GM10847 (cell line): ENCODE data around the gene MGA.

ENCODE experiments used
- POLR2A ChIP-seq: IDR thresholded peaks from 2 replicates; pipeline ENCODE4 v1.6.1; 2011; ENCODE audit not compliant: insufficient read length; ENCODE audit errors: extremely low read depth

MGA gene

GRCh38 chr15:41783296-41783695 is 123.1 kb downstream of the MGA start:
- TF ChIP-seq POLR2A: no peak

DNA sequence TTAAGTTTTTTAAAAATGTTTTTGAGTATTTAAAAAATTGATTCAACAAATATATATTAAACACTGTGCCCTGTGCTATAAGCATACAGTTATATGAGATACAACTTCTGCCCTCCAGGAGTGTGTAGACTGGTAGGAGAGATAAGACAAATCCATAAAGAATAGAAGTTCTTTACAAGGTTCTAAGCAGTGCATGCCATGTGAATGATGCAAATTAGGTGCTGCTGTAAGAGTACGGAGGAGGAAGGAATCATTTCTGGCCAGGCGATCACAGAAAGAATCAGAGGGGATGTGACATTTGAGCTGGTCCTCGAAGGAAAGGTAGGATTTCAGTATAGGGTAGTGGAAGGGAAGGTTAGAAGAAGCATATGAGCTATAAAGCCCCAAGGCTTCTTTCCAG is 128.1 kb downstream of the MGA start:
- no peak for TF ChIP-seq POLR2A

GRCh38 chr15:41789236-41789635 is 129.0 kb downstream of the MGA start:
- no peak for TF ChIP-seq POLR2A

DNA sequence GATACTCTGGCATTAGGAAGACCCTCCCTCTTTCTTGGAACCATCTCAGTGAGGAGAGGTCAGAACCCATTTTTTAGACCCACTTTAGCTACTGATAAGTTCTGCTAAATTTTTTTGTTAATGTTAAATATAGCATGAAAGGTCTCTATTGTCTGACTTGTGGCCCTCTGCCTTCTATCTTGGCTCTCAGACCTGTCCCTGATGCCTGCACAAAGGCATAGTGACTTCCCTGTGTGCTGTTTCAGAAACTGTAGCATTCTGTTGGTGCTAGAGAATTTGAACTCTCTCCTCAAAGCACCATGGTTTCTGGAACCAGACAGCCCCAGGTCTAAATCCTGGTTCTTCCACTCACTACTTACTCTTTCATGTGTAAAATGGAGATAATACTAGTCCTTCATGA is 129.5 kb downstream of the MGA start:
- TF ChIP-seq POLR2A: no peak

DNA sequence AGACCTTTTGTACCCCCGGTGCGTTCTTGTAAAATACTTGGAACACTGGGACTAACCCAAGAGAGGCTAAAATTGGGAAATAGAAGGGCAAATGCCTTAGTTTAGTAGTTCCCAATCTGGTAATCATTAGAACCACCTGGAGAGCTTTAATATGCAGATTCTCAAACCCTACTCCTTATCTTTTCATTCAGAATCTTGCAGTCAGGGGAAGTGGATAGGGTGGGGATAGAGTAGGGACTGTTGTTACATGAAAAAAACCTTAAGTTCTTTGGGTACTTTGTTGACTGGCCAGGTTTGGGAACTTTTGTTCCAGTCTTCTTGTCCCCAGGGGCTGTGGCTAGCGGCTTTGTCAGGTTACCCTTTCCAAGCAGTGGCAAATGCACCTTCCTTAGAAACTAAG is 130.0 kb downstream of the MGA start:
- no peak for TF ChIP-seq POLR2A

GRCh38 chr15:41790756-41791546 is 130.7 kb downstream of the MGA start:
- no peak for TF ChIP-seq POLR2A

DNA sequence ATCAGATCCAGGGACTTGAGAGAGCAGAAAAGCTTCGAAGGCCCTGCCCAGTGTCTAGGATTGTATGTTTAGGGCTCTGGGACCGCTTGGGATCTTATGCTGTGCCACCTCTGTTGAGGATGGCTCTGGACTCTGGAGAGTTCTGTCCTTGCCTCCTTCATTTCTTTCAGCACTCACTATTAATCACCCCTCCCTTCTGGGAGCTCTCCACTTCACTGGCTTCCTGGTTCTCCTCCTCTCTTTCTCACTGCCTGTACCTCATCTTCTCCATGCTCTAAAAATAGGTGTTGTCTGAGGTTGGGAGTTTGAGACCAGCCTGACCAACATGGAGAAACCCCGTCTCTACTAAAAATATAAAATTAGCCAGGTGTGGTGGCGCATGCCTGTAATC is 131.3 kb downstream of the MGA start:
- TF ChIP-seq POLR2A: no peak

DNA sequence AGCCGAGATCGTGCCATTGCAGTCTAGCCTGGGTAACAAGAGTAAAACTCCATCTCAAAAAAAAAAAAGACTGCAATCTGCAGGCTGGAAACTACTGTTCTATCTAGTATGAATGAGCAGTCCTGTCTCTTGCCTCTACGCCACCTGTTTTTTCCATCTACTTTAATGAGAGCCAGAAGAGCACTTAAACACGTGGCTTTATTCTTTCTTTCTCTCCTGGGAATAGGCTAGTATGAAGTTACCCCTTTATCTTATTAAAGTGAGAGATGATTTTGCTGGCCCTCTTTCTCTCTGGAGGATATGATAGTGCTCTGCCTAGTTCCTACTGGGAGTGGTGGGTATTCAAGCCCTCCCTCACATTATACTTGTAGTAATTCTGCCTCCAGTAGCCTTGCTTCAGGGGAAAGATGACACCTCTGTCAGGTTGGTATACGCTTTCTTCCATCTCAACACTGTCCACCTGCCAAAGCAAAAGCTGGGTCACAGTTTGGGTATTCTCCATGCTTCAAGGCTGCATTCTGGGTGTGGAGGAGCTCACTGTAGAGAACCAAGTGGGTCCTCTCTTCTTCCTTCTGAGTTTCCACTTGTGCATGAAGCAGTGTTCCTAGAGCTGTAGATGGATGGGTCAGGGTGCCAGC is 131.9 kb downstream of the MGA start:
- no peak for TF ChIP-seq POLR2A

- no peak for TF ChIP-seq POLR2A
These were observed 133.9 kb downstream of the MGA start for GRCh38 chr15:41794081-41794480.

DNA sequence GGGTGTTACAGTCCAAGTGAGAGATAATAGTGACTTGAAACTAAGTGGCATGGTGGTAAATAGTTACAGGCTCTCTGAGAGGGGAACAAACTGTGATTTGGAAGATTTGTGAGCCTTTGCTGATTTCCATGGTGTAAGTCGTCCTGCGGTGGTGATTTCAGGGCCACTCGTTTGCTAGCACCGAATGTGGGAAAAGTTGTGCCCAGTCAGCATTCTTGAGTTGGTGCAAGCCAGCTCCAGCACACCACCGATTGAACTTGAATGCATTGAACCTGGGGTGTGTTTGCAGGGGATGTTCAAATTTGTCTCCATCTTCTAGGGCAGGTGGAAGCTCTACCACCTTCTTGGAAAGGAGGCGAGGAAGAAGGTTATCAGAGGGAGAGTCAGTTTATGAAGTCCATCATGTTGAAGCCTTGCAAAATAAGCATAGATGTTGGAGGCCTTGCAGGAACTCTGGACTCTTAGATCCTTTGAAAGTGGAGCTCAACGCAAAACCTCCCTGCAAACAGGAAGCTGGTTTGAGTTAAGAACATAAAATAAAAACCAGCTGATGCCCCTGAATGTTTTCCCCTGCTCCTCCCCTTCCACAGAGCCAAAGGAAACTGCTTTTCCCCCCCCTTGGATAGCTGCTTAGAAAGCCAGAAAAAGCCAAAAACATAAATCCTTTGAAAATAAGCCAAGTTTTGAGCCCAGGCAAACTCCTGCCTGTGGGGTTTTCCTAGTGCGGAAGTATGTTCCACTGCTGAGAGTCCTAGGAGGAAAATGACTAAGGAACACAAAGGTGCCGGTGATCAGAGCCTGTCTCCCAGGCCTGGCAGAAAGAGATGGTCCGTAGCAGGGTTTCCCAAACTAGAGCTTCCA is 136.0 kb downstream of the MGA start:
- TF ChIP-seq POLR2A: no peak

DNA sequence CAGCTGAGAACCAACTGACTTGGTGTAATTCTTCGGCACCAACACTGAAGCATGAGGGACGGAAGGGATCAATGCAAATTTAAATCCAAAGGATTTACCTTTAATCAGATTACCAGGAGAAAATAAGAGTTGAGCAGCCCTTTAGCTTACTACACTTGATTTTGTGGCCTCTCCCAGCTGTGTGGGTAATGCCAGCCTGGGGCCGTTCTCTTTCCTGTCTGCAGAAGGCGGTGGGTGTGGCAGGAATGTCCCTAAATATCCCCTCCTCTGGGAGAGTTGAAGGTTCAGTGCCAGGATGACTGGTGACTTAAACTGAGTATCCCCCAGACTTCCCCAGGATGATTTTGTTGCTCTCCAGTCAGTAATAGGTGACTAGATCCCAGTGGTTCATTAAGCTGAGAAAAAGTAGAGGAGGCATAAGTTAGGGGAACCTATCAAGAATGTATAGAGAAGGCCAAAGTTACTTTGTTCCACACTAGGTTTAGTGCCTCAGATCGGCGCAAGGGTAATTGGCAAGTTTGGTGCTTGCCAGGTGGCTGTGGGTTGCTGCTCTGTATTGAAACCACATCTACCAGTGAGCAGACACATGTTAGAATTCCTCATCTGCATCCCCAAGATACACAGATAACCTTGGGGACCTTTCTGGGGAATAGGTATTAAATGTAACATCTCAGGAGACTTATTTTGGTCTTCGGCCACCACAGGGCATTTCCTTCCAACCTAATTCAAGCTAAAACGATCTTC is 137.2 kb downstream of the MGA start:
- TF ChIP-seq POLR2A: no peak

DNA sequence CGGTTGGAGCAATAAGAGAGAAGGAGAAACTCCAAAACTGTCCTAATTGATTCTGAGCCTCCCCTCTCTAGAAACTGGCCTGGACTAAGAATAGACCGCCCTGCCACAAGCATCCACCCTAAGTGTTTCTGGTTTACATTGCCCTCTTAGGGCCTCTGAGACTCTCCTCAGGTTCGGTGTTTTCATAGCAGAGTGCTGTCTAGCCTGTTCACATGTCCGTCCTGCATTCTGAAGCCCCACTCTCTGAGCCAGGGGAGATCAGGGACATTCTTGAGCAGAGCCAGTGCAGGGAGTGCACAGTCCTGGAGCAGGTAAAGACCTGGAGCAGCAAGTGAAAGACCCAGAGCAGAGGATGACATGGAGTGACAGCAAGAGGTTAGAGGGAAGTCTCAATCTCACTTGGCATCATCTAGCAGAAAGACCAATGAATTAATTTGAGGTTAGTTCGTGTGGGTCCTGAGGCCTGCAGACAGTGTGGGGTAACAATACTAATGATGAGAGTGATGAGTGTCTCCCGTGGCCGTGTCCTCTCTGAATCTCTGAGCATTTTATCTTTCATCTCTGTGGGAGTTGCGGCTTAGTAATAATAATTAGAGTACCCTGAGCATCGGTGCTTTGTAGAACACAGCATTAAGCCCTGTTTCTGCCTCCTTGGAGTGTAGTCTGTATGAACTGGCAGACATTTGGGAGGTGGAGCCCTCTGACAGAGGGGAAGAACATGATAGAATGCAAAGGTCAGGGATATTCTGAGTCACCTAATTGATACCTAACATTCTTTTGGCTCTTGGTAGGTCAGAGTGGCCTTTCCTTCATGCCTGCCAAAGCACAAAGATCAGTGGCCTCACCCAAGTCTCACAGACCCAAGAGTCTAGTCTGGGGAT is 138.6 kb downstream of the MGA start:
- no peak for TF ChIP-seq POLR2A

GRCh38 chr15:41799488-41799805 is 139.2 kb downstream of the MGA start:
- no peak for TF ChIP-seq POLR2A

- no peak for TF ChIP-seq POLR2A
These were observed 141.0 kb downstream of the MGA start for GRCh38 chr15:41801185-41801584.
